HG02623 (cell line): ENCODE data around the gene RBM15.

Source experiments
- ATAC-seq: cut with Tn5 transposase; IDR thresholded peaks from one replicate; pipeline ENCODE4 v1.9.1; 2021; ENCODE audit warnings: moderate library complexity; ENCODE audit not compliant: unreplicated experiment

RBM15 gene

GRCh38 chr1:110320168-110320518, 19.0 kb upstream of the RBM15 start:
- no peak for ATAC-seq

DNA sequence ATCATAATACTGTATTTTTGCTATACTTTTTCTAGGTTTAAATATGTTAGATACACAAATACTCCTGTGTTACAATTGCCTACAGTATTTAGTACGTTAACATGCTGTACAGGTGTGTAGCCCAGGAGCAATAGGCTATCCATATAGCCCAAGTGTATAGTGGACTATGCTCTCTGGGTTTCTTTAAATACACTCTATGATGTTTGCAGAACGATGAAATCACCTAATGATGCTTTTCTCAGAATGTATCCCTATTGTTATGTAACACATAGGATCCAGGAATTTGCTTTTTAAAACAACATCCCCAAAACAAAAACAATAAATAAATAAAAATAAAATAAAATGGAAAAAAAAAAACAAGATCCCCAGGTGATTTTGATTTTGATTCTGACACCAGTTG, 18.1 kb upstream of the RBM15 start:
- ATAC-seq, result no peak

DNA sequence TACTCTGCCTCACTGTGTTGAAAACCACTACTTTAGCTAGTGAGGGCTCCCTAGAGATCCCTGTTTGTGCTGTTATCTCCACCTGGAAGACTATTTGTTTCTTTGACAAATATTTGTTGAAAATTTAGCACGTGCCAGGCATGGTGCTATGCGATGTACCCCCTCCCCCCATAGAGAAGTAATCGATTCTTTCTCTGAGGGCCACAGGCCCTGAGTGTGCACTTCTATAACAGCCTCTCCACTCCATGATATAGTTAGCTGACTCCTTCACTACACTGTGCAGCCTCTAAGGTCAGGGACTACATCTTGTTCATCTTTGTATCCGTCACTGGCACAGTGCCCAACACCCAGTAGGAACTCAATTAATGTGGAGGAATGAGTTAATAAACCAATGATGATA, 17.3 kb upstream of the RBM15 start:
- ATAC-seq, result no peak

DNA sequence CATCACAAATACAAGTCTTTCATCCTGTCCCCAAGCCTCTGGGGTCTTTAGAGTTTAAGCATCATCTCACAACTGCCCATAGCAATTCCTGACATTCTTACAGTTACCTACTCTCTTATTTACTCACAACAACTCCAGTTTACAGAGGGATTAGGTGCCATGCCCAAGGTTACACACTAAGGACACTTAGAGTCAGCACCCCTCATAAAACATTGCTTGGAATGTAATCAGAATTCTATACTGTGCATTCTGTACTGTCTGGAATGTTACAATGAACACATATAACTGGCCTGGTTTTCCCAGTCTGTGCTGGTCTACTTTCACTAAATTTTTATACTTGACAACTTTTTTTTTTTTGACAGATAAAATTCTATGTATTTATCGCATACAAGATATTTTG, 14.5 kb upstream of the RBM15 start:
- no peak for ATAC-seq

DNA sequence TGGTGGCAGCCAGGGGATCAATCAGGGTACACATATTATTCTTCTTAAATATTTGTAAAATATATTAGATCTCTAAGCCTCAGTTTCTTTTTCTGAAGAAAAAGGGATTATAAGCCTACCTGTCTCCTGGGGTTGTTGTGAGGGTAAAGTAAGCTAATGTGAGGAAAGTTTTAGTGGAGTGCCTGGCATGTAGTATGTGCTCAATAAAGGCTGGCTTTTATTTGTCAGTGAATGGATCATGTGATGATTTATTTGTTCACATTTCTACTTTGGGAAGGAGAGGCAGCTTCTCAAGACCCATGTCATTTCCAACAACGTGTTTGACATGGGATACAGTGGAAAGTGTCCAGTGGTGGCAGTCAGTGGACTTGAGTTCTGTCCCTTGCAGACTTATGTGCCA, 12.4 kb upstream of the RBM15 start:
- no peak for ATAC-seq

DNA sequence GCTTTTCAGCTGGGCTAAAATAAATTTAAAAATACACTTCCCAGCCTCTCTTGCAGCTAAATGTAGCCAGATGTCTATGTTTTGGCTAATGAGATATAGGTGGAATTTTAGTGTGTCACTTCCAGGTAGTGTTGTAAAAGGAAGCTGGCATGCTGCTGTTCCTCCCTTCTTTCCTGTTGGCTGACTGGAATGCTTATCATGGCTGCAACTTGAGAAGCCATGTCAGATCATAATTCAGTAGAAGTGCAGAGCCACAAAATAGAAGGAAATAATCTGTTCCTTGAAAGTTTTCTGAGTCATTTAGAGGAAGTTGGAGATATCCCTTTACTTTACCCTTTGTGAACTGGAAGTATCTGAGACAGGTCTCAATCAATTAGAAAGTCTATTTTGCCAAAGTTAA, 10.9 kb upstream of the RBM15 start:
- ATAC-seq, result no peak

- no peak for ATAC-seq
Measured at GRCh38 chr1:110328700-110329099, 10.5 kb upstream of the RBM15 start.

DNA sequence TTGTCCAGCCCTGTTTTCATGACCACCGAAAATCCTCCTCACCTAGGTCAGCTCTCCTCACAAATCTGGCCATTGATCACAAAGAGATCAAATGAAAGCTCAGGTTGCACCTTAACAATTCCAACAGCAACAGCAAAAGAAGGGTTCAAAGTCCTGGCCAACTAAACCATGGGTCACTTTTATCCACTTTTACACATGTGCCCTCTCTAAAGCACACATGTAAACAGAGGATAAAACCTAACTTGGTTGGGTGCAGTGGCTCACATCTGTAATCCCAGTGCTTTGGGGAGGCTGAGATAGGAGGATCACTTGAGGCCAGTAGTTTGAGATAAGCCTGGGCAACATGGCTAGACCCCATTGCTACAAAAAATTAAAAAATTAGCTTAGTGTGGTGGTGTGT, 3.9 kb upstream of the RBM15 start:
- no peak for ATAC-seq

- no peak for ATAC-seq
Measured at GRCh38 chr1:110336300-110337039, 2.7 kb upstream of the RBM15 start.

DNA sequence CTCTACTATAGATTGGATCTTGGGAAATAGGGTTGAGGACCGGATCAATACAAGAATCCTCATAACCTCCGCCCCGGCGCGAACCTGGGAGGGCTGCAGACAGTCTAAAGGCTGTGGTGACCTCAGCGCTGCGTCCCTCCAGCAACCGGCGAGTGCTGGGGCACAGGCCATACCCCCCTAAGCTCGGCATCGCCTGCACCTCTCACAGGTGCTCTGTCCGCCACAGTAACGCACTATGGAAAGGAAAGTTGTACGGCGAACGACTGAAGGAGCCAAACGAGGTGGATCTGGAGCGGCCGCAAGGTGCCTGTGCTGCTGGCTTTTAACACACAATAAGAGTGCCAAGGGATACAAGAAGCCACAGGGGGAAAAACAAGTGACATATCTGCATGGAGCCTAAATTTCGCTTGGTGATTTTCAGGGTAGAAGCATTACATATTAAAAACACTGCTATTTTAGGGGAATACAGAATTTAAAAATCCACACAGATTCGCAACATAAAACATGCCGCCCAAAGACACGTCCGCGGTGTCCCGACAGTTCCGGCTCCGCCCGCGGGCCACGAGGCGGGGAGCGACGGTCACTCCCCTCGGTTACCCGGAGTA, 1.4 kb upstream of the RBM15 start:
- ATAC-seq, result no peak

GRCh38 chr1:110338309-110338885, 780 bp upstream of the RBM15 start:
- peak; percentile 57 for ATAC-seq

DNA sequence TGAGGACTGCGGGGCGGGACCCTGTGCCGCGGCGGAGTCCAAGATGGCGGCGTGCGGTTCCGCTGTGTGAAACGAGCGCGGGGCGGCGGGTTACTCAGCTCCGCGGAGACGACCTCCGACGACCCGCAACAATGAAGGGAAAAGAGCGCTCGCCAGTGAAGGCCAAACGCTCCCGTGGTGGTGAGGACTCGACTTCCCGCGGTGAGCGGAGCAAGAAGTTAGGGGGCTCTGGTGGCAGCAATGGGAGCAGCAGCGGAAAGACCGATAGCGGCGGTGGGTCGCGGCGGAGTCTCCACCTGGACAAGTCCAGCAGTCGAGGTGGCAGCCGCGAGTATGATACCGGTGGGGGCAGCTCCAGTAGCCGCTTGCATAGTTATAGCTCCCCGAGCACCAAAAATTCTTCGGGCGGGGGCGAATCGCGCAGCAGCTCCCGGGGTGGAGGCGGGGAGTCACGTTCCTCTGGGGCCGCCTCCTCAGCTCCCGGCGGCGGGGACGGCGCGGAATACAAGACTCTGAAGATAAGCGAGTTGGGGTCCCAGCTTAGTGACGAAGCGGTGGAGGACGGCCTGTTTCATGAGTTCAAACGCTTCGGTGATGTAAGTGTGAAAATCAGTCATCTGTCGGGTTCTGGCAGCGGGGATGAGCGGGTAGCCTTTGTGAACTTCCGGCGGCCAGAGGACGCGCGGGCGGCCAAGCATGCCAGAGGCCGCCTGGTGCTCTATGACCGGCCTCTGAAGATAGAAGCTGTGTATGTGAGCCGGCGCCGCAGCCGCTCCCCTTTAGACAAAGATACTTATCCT, 430 bp downstream of the RBM15 start:
- no peak for ATAC-seq

- ATAC-seq, result no peak
Measured at GRCh38 chr1:110340207-110340468, 961 bp downstream of the RBM15 start.

GRCh38 chr1:110341146-110341871, 2.1 kb downstream of the RBM15 start:
- ATAC-seq, result no peak

DNA sequence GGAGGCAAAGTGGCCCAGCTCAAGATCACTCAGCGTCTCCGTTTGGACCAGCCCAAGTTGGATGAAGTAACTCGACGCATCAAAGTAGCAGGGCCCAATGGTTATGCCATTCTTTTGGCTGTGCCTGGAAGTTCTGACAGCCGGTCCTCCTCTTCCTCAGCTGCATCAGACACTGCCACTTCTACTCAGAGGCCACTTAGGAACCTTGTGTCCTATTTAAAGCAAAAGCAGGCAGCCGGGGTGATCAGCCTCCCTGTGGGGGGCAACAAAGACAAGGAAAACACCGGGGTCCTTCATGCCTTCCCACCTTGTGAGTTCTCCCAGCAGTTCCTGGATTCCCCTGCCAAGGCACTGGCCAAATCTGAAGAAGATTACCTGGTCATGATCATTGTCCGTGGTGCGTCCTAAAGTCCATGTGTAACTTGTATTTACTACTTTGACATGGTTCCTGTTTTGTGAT, 2.7 kb downstream of the RBM15 start:
- no peak for ATAC-seq

DNA sequence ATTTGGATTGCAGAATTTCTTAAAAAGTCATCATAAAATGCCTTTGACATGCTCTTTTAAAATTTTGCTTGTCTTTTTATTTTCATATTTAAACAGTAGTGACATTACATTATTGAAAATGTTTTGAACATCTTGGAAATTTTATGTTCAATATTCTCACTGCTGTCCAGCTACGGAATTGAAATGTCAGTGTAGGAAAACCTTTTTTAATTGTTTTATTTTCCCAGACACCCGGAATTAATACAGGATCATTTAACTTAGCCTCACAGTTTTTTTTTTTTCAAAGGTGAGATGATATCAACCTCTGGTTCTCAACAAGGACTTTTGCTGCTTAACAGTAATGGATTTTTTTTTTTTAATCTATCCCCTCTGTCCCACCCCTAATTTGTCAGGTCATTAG, 4.1 kb downstream of the RBM15 start:
- ATAC-seq, result no peak

DNA sequence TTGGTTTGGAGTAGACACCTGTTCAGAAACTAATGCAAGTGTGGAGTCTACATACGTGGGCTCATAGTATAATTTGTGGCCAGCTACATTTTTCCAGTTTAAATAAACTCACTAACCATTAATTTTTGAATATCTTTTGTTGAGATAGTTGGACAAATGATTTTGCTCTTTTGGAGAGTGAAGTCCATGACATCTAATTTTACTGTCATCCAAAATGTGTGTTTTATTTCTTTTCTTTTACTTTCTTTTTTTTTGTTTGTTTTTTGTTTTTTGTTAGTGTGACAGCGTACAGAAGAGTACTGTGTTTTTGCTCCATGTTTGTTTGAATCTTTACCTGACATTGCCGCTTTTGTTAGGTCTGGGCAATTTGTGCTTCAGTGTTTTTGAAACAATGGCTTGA, 5.0 kb downstream of the RBM15 start:
- no peak for ATAC-seq

DNA sequence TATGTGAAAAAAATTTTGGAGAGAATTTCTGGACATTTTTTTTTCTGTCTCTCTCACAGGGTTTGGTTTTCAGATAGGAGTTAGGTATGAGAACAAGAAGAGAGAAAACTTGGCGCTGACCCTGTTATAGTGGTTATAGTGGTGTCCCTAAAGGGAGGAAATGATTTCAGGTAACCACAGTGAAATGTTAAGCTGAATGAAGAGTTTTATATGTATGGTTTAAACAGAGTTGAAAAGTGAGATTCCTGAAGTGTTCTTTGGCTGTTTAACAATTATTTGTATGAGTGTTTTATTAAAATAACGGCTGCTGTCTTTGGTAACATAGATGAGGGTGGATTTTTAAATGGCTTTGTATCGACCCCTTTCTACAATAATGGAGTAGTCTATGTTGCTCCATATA, 6.3 kb downstream of the RBM15 start:
- ATAC-seq, result no peak

- no peak for ATAC-seq
Measured at GRCh38 chr1:110346690-110347089, 7.5 kb downstream of the RBM15 start.

DNA sequence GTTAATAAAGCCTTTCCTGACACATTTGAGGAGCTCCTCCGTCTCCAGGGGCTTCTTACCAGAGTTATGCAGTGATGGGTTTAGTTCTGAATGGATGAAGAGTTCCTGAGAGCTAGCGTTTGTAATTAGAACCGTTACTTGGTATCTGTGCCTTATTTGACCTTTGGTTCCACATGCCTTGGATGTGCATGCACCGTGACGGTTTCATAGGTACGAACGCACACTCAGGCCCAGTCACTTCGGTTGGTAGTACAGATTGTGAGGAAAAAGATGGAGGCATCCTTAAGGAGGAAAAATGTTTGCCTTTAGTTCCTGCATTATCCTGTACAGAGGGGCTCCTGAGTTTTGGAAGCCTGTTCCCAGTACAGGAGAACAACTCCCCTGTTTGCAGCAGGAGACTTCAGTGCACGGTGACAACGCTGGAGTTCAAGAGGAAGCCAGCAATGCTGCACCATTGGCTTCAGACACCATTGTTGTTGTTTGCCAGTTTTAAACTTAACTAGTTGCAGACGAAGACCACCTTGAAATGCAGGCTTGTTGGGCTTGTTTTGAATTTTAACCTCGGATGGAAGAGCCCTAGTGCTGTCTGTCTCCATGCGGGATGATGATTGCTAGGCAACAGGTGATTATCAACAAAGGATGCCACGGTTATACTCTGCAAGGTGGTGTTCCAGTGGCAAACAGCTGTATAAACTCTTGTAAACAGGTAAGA, 8.2 kb downstream of the RBM15 start:
- ATAC-seq, result no peak

DNA sequence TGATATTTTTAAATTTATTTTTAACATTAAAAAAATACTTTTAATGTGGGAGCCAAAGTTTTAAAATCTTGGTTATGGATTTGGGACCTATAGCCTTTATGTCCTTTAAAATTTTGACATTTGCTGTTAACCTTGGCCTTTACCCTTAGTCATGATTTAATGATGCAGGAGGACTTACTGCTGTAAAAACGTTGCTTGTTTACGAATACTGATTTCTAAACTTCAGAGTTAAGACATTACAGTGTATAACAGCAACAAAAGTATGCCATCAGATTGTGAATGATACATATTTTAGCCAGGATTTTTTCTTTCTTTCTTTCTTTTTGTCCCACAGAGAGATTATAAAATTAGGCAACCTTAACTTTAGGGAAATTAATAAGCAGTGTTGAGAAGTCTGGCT, 8.9 kb downstream of the RBM15 start:
- ATAC-seq, result no peak
